Fibroblast of upper back skin (primary cell): ENCODE data around the gene ANAPC5.
"Not testable (repeated sequence)": the region's sequence is repeated elsewhere in the genome, so short reads cannot be mapped to it uniquely, and the experiment has no call there.

Experiments used
- DNase-seq: peaks from one replicate; pipeline ENCODE4 v3.0.0-alpha.2; 2013

ANAPC5 gene

DNA sequence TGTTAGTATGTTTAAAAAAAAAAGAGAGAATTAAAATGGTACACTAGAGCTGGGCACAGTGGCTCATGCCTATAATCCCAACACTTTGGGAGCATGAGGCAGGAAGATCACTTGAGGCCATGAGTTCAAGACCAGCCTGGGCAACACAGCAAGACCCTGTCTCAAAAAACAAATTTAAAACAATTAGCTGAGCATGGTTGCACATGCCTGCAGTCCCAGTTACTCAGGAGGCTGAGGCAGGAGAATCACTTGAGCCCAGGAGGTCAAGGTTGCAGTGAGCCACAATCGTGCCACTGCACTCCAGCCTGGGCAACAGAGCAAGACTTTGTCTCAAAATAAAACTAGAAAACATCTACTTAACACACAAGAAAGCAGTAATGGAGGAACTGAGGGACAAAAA, 42.0 kb downstream of the ANAPC5 start:
- DNase-seq, result not testable (repeated sequence)

DNA sequence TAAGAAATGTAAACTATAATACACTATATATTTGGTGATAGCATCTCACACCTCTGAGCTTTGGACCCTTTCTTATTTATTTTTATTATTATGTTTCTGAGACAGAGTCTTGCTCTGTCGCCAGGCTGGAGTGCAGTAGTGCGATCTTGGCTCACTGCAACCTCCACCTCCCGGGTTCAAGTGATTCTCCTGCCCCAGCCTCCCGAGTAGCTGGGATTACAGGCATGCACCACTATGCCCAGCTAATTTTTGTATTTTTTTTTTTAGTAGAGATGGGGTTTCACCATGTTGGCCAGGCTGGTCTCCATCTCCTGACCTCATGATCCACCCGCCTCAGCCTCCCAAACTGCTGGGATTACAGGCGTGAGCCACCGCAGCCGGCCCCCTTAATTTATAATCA, 44.8 kb downstream of the ANAPC5 start:
- not testable (repeated sequence) for DNase-seq

DNA sequence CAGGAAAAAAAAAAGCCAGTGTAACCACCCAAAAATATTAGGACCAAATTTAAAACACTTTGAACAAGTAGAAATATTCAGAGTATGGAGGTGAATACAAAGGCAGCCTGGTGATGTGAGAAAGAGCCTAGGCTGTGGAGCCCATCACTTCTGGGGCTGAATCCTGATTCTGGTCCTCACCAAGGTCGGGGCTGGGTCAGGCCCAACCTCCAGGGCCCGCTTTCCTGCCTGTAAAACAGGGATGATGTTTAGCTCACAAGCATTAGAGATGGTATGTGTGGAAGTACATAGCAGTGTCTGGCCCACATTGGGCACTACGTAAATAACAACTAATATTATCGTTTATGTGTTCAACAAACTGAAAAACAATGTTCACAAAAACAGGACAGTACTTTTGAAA, 47.9 kb downstream of the ANAPC5 start:
- DNase-seq, result no peak

DNA sequence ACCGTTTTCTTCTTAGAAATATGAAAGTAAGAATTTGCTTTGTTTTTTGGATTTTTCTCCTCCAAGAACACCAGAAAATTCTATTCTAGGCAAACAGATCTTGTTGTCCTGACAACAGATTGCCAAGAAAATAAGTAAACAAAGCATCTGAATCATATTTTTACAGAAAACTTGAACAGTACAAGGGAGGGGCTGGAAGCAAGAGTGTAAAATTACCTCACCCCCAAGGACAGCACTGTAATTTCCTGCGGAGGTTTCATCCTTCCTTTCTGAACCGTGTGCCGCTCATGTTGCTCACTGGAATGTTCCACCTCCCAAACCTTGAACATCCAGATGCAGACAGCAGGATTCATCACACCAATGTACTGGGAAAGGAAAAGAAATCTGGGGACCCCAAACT, 50.3 kb downstream of the ANAPC5 start:
- DNase-seq, result no peak

DNA sequence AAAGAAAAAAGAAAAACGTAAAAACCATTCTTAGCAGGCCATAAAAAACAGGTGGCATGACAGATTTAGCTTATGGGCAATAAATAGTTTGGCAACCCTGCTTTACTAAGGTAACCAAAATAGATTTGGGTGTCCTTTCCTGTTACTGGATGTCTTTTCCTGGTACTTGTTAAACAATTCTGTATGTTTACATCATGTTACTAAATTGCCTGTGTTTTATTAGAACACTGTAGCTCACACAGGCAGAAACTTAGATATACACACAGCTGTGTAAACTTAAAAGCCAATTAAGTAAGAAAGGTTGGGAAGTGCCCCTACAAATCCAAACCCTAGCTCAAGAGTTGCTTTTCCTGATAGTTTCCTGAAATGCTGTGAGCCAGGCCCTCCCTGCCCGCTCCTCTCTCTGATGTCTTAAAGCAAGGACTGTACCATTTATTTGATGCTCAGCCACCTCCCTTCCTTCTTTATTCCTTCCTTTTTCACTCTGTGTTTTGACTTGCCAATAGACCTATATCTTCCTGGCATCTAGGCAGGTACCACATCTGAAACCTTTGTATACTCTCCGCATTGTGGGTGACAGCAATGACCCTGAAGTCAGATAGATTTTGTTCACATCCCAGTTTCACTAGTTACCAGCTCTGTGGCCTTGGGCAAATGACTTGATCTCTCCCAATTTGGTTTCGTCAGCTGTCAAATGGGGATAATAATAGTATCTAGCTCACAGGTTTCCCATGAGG, 52.0 kb downstream of the ANAPC5 start:
- no peak for DNase-seq

DNA sequence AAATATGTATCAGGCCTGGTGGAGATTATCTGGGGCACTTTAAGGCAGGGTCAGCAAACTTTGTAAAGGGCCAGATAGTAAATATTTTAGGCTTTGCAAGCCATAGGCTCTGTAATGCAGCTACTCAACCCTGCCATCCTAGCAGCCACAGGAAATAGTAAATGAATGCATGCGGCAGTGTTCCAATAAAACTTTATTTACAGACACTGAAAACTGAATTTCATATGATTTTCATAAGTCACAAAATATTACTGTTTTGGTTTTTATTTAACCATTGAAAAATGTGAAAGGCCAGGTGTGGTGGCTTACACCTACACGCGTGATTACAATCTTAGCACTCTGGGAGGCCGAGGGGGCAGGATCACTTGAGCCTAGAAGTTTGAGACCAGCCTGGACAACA, 52.5 kb downstream of the ANAPC5 start:
- DNase-seq, result no peak

DNA sequence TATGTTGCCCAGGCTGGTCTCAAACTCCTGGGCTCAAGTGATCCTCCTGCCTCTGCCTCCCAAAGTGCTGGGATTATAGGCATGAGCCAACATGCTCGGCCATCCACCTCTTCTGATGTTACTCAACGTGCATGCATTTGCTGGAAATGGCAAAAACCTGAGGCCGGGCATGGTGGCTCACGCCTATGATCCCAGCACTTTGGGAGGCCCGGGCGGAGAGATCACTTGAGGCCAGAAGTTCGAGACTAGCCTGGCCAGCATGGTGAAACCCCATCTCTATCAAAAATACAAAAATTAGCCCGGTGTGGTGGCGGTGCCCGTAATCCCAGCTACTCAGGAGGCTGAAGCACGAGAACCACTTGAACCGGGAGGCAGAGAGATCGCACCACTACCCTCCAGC, 53.8 kb downstream of the ANAPC5 start:
- not testable (repeated sequence) for DNase-seq

DNA sequence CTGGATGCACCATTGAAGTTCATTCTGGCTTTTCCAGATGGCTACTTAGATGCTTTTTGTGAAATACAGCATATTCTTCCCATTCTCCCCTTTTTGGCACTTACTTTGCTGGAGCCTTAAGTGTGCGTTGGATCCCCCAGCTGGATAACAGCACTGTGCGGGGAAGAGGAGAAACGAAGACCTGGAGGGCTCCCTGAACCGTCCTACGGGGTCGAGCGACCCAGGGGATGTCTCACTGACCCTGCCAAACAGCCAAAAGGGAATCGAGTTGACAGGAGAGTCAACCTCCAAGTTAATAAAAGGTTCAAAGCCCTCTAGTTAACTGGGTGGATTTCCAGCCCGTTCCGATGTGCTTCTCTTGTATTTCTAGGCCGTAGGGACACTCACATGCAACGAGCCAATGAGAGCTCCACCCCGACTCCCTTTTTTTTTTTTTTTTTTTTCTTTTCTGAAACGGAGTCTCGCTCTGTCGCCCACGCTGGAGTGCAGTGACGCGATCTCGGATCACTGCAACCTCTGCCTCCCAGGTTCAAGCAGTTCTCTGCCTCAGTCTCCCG, 54.7 kb downstream of the ANAPC5 start:
- peak; percentile 15 for DNase-seq

DNA sequence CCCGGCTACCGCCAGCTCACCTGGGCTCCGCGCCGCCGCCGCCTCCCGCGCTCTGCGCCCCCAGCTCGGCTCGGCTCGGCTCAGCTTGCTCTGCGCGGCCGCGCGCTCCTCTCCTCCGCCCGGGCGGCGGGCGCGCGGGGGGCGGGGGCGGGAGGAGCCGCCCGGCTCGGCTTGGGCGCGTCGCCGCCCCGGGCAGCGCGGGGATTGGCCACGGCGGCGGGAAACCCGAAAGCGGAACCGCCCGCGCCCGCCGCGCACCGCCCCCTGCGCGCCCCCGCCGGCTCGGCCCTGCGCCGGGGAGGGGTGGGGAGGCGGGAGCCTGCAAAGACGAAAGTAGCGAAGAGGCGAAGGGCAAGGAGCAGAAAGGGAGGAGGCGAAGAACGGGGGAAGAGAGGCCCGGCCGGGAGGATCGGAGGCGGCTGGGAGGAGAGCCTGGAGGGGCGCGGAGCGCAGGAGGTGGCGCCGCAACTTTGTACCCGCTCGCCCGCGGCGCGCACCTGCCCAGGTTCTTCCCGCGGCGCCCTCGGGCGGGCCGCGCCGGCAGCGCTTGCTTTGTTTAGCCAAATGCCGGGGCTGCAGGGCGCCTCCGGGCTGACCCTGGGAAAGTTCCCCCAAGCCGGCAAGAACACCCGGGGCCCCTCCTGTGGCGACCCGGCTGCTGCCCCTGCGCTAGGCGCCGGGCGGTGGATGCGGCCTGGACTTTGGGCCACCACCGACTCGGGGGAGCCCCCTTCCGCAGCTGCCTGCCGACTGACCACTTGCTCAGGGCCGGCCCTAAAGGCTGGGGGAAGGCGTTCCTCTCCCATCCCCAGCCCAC, 55.4 kb downstream of the ANAPC5 start, which contains the start of gene CAMKK2:
Gene CAMKK2 (minus strand): TSS at position 92 of the 817 bp plus-strand sequence. CDS start 22,183 bp downstream, outside the sequence.
- DNase-seq, result peak; percentile 74

DNA sequence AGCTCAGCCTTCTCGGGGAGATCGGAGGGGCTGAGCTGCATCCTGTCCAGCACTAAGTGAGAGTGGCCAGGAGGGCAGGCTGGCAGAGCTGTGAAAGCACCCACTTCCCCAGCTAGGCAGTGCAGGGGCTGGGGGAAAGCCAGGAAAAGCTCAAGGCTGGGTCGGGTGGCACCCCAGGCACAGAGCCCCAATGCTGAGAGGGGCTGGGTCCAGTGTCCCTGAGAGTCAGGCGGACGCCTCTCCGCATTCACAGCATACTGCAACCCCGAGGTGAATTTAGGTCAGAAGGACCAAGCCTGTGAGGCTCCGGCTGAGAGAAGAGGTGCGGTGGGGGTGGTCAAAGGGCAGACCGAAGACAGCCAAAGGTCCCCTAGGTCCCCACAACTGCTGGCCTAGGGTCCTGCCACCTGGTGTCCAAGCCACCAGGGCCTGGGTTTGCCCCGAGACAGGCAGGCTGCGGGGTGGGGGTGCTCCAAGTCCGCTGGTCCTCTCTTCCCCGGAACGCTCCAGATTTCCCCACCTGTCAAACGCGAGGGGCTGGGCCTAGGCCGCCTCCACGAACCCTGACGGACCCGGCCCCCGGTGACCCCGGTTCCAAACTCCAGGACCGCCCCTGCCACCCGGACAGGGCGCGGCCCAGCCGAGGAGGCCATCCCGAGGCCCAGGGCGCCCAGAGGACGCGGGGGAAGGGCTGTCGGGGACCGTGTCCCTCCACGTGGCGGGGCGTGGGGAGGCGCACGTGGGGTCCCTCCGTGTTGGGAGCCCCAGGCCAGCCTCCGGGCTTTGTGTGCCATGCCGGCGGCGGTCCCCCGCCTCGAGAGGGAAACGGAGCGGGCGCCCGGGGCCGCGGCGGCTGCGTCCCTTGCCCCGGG, 56.2 kb downstream of the ANAPC5 start:
- DNase-seq, result no peak

DNA sequence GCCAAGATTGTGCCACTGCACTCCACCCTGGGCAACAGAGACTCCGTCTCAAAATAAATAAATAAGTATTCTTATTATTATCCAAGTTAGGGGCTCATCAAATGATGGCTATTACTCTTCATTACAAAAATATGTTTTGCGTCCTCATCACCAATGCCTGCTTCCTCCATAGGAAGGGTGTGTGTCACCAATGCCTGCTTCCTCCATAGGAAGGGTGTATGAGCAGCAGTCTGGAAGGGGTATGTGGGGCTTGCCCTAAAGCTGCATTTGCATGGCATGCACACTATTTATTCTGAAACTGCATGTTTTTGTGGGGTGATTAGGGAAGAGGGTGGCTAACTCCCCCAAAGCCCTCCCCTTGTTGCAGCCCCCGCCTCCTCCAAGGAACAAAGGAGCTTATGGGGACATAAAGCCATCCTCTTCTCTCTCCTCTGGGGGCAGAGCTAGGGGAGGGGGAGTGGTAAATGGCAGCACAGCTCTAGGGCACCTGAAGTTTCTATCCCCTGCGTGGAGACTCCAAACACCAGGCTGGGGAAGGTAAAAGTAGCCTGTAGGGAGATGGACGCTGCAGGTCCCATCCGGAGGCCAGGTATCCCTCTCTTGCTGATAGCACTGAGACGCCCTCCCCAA, 57.0 kb downstream of the ANAPC5 start:
- no peak for DNase-seq

DNA sequence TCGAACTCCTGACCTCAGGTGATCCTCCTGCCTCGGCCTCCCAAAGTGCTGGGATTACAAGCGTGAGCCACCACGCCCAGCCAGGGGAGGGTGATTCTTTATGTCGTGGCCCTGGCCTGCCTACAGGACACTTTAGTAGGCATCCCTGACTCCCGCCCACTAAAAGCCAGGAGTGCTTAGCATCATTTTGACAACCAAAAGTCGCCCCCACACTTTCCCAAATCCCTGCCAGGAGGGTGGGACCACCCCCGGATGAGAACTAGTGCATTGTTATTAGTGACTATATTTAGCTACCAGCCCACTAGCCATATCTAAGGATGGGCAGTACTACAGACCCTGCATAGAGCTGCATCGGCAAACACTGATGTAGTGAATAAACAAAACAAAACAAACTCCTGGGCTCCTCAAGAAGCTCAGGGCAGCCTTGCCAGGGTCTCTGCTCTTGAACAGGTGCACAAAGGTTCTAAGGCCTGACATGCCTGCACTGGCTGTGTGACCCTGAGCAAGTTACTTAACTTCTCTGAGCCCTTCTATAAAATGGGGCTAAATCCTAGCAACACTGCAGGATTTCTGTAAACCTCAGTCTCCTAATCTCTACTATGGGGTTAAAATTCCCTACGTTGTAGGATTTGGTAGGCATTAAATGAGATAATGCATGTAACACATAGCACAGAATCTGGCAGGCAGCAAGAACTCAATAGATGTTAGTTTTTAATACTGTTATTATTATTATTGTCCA, 57.9 kb downstream of the ANAPC5 start:
- DNase-seq, result no peak

DNA sequence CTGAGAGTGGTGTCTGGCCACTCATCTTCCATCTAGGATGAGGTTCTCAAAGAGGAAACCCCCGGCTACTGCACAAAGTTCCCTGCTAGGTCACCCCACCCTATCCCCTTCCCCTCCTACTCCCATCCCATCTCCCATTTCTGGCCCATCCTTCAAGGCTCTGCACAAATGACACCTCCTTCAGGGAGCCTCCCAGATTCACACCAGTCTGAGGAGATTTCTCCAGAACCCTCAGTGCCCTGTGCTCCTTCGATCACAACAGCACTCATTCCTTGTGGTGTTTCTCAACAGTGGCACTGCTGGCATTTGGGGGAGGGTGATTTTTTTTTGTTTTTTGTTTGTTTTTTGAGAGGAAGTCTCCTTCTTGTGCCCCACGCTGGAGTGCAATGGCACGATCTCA, 58.6 kb downstream of the ANAPC5 start:
- no peak for DNase-seq

DNA sequence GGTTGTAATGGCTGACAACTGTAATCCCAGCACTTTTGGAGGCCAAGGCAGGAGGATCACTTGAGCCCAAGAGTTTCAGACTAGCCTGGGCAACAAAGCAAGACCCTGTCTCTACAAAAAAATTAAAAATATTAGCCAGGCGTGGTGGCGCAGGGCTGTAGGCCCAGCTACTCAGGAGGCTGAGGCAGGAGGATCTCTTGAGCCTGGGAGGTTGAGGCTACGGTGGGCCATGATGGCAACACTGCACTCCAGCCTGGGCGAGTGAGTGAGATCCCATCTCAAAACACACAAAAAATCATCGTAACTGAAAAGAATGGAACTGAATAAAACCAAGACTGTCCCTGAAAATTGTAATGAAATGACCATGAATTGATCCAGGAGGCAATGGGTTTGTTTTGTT, 61.8 kb downstream of the ANAPC5 start:
- no peak for DNase-seq

DNA sequence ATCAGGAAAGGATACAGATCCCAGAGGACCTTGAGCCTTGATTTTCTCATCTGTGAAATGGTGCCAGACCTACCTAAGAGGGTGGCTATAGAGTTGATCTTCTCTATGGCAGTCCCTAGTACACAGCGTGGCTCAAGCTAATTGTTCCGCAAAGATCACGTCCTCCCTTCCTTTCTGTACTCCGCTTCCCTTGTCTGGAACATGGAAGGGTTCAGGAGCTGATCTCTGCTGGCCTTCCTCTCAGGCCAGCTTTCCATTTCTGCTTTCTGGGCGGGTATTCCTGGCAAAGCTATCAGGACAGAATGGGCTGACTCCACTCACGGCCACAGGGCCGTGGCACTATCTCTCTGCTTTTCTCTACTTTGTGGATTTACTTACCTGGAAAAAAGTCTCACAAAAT, 62.2 kb downstream of the ANAPC5 start:
- no peak for DNase-seq

DNA sequence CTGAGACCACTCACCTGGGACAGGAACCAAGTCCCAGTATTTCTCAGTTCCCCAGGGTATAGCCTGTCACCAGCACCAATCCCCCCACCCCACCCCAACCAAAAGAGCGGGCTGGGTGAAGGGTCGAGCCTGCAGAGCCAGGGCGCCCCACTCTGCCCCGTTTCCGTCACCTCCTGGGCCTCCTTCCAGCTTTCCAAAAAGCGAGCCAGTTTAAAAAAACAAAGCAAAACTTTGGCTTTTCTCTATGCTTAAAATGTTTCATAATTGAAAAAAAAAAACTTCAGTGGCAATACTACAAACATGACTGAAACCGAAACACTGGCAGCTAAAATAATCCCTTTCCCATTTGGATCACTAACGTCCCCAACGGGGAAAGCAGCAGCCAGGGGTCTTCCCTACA, 63.2 kb downstream of the ANAPC5 start:
- no peak for DNase-seq

DNA sequence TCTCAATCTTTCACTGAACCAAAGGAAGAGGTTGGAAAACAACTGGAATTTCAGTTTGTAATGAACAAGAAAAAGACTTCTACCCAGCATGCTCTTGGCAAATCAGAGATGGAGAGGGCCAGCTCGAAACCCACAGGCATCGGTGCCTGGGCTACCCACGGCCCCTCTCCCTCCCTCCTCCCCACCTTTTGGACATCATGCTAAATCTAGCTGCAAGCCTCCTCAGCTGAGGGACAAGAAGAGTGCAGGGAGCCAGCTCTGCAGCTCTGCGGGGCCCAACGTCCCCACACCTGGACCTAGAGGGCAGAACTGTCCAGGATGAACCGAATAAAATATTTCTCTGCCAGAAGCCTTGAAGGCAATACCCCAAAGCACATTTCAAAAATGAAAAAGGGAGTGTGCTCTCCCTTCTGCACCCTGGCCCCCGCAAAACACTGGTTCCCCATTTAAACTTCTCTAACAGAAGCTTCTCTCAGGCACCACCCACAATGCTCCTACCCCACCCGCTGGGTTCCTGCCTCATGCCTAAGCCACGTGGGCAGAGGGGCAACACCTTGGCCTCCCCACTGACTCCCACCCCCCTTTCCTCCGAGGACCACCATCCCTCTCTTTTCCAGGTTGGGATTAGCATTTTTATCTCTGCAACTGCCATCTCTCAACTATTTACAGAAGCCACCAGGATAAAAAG, 63.9 kb downstream of the ANAPC5 start:
- no peak for DNase-seq

DNA sequence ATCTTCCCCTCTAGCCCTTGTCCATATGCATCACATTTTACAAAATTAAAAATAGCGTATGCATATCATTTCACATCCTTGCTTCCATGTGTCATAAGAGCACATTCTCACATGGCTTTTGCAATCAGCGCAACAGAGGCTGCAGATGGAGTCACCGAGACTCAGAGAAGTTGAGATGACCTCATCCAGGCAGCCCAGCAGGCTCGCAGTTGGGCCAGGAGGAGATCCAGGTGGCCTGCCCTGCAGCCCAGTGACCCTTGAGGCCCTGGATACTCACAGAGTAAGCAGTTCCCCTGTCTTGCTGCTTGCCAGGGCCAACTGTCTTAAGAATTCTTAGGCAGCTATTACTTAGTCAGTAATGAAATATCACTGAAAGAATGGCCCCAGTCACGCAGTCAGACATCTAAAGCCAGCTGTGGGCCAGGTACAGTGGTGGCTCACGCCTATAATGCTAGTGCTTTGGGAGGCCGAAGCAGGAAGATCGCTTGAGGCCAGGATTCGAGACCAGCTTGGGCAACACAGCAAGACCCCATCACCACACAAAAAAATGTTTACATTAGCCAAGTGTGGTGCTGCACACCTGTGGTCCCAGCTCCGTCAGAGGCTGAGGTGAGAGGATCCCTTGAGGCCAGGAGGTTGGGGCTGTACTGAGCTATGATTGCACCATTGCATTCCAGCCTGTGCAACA, 64.8 kb downstream of the ANAPC5 start:
- peak; percentile 40 for DNase-seq

DNA sequence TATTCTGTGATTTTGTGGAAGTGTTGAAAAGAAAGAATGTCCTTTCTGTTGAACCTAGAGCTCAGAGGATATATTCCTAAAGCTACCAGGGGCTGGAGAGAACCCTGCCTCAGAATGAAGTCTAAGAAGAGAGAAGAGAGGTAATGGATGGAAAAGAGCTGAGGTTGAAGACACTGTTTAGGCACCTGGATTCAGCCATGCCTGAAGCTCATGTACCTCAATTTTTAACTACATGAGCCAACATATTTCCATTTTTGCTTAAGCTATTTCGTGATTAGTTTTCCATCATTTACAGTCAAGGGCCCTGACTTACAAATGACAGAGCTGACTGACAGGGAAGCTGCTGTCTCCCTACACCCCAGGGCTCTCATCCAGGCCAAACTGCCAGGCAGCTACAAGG, 66.4 kb downstream of the ANAPC5 start:
- no peak for DNase-seq
